Small intestine (tissue), 7 donors: ENCODE measurements around the gene WDR72. TPM values are rescaled to one million over a fixed set of nuclear protein-coding genes. Genes with fewer than 3 reads are reported as not detected.

Experiments used
- DNase-seq, 2 donors: peaks; one replicate each; pipeline versions ENCODE4 v3.0.0 to v3.0.0-alpha.2; 2013
- FAIRE-seq: peaks from 2 replicates; lab custom pipeline; 2012; peaks lifted over from hg19 to GRCh38; lab: Jason Lieb, UNC
- H3K27ac ChIP-seq, 3 donors: one replicate each; pipeline ENCODE4 v1.5.1; 2013; ENCODE audit warnings: low read length in 2 of 3, mild to moderate bottlenecking in 2 of 3, control low read depth in 1 of 3, inconsistent platforms in 1 of 3, low read depth in 1 of 3, moderate library complexity in 1 of 3
- H3K27me3 ChIP-seq, 3 donors: one replicate each; pipeline ENCODE4 v1.6.1; 2013; ENCODE audit warnings: low read length in 3 of 3, inconsistent platforms in 1 of 3; ENCODE audit not compliant: control insufficient read depth in 3 of 3, insufficient read depth in 3 of 3
- H3K36me3 ChIP-seq, 3 donors: one replicate each; pipeline ENCODE4 v1.6.1; 2013; ENCODE audit warnings: low read length in 3 of 3, inconsistent platforms in 1 of 3, low read depth in 1 of 3, mild to moderate bottlenecking in 1 of 3, moderate library complexity in 1 of 3; ENCODE audit not compliant: control insufficient read depth in 3 of 3, insufficient read depth in 2 of 3
- H3K4me1 ChIP-seq, 3 donors: one replicate each; pipeline ENCODE4 v1.6.1; 2013; ENCODE audit warnings: low read length in 2 of 3, inconsistent platforms in 1 of 3, low read depth in 1 of 3, mild to moderate bottlenecking in 1 of 3, moderate library complexity in 1 of 3; ENCODE audit not compliant: control insufficient read depth in 3 of 3, insufficient read depth in 2 of 3
- H3K4me3 ChIP-seq, 3 donors: one replicate each; pipeline ENCODE4 v1.5.1; 2013; ENCODE audit warnings: low read length in 3 of 3, control low read depth in 1 of 3, inconsistent platforms in 1 of 3, low read depth in 1 of 3, mild to moderate bottlenecking in 1 of 3, moderate library complexity in 1 of 3
- H3K9me3 ChIP-seq, 2 donors: one replicate each; pipeline ENCODE4 v1.6.1; 2013; ENCODE audit warnings: low read depth in 1 of 2, low read length in 1 of 2; ENCODE audit not compliant: control insufficient read depth in 2 of 2, insufficient read depth in 1 of 2
- WGBS, 3 donors: extraction: QIAGEN DNeasy Blood & Tissue Kit; methylation state at CpG; one replicate each; pipeline ENCODE4 v1.1.7; 2013; 5-methylcytosine and 5-hydroxymethylcytosine counted together
- polyA plus RNA-seq, 4 donors: library from polyadenylated mRNA; stranded (reverse) in 3 of 4; unstranded in 1 of 4; fragments of 200-250 nt in 3 of 4; fragments of 120-200 nt in 1 of 4; gene quantifications; one replicate each; pipeline versions ENCODE4 v1.2.1 to v1.2.3, GENCODE V29; 2013
- donor health status: healthy with polysubstance abuse.
- donor health status: control.
- donor health status: control.
- donor health status: Bipolar disorder and iron deficiency.
- donor health status: healthy.

The WDR72 gene
- polyA plus RNA-seq, 4 donors: 0.12 to 1.6 (median 0.63) TPM

DNA sequence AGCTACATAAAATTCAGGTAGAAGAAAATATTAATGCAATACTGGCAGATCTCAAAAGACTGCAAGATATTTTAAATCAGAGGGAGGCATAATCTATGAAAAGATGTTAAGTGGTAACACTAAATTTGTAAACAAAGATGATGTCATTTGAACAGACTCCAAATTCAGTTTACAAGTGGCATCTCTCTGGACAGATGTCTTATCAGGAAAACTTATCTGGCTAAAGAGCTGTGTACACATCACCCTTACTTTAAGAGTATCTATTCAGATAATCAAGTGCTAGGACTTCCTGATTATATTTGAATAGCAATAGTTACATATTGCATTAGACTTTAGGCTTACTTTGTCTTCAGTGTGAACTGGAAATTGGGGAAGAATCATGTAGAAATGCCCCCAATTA, 231.5 kb downstream of the WDR72 start:
- FAIRE-seq (no peak), DNase-seq (no peak)
- no peaks in the 10 kb centered on the region for H3K27me3 ChIP-seq
- peaks cover 0 to 3% (median 0%) of the 10 kb centered on the region in 3 donors for H3K4me1 ChIP-seq
- no peaks in the 10 kb centered on the region for H3K36me3 ChIP-seq
- H3K4me3 ChIP-seq: no peak overlapping the region
- no peaks in the 10 kb centered on the region for H3K9me3 ChIP-seq
- H3K27ac ChIP-seq: no peak overlapping the region

DNA sequence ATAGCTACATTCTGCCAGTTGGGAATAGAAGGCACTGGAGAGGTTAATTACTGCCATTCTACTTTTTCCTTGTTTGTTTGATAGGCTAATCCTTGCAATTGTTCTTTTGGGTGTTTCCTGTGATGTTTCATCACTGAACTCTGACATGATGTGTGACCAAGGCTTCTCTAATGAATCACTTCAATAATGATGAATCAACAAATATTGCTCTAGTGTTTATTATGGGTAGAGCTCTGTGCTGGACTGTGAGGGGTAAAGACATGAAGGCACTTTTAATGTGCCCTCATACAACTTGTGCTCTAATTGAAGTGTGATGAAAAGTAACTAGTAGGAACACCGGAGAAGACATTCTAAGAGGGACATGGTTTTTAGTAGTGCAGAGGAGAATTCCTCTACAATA, 233.6 kb downstream of the WDR72 start:
- no peaks in the 10 kb centered on the region for H3K36me3 ChIP-seq
- no peaks in the 10 kb centered on the region for H3K27me3 ChIP-seq
- no peak overlapping the region for H3K27ac ChIP-seq
- no peaks in the 10 kb centered on the region for H3K9me3 ChIP-seq
- FAIRE-seq: no peak
- H3K4me3 ChIP-seq: no peak overlapping the region
- 7 to 44% (median 41%) methylated on average over 1 of the region's 1 CpG for WGBS, 3 donors
- DNase-seq: no peak
- H3K4me1 ChIP-seq: peaks cover 0 to 3% (median 0%) of the 10 kb centered on the region in 3 donors

DNA sequence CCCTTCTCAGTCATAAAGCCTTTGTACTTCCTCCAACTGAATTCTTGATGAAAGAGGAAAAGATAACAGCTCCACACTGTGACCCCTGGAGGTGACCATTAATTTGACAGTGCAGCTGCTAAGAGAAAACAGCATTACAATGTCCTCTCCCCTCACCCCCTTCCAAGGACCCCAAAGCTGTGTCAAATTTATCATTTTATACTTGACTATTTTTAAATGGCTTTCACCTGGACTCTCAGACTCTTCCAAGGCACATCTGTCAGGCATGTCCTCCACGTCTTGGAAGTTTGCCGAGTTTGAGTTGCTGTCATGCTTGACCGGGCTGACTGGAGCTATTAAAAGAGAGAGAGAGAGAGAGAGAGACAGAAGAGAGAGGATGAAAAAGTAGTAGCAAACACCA, 236.5 kb downstream of the WDR72 start:
- Histone ChIP-seq H3K9me3 (no peaks in the 10 kb centered on the region), H3K27me3 (no peaks in the 10 kb centered on the region), H3K4me3 (no peak overlapping the region), H3K4me1 (no peaks in the 10 kb centered on the region), H3K27ac (no peak overlapping the region), H3K36me3 (no peaks in the 10 kb centered on the region)
- DNase-seq: no peak
- 64 to 77% (median 74%) methylated on average over 3 of the region's 3 CpGs for WGBS, 3 donors
- no peak for FAIRE-seq

DNA sequence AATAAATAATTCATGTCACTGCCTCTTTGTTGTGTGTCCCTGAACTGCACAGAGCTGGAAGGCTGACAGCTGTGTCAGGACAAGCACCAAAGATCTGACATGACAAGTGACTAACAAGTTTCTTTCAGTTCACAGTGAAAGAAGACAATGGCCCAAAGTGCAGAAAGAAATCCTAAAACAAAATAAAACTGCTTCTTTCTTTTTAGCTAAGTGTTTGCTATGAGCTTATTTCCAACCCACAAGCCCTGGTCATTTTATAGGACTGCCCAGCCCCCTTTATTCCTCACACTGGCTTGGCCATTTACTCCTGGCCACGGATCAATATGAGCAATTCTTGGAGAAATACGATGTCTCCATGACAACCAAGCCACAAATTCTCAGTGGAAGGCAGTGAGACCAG, 238.5 kb downstream of the WDR72 start:
- H3K27me3 ChIP-seq: no peaks in the 10 kb centered on the region
- H3K4me3 ChIP-seq: no peak overlapping the region
- H3K36me3 ChIP-seq: no peaks in the 10 kb centered on the region
- H3K4me1 ChIP-seq: no peaks in the 10 kb centered on the region
- FAIRE-seq: no peak
- DNase-seq: no peak
- H3K9me3 ChIP-seq: no peaks in the 10 kb centered on the region
- WGBS, 3 donors: 18 to 44% (median 19%) methylated on average over 2 of the region's 2 CpGs
- no peak overlapping the region for H3K27ac ChIP-seq

DNA sequence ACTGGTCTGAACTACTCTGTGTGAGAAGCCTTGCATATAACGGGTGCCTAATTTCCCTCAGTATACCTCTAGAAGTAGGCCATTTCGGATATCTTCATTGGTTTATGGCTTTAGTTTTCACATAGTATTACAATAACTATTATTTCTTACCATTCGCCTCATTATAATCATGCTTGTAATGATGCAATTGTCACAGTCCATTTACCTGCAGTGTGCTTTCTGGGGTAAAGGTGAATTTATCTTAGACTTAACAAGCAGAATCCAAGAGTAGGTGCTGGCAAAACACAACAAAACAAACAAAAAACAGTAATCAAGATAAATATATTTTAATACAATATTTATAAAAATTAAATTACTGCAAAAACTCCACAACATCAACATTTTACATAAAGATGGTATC, 246.0 kb downstream of the WDR72 start:
- no peak for FAIRE-seq
- H3K4me3 ChIP-seq: no peak overlapping the region
- no peaks in the 10 kb centered on the region for H3K4me1 ChIP-seq
- H3K27me3 ChIP-seq: no peaks in the 10 kb centered on the region
- DNase-seq: no peak
- H3K9me3 ChIP-seq: no peaks in the 10 kb centered on the region
- H3K27ac ChIP-seq: no peak overlapping the region
- 87 to 95% (median 91%) methylated on average over 3 of the region's 3 CpGs for WGBS, 3 donors
- no peaks in the 10 kb centered on the region for H3K36me3 ChIP-seq

DNA sequence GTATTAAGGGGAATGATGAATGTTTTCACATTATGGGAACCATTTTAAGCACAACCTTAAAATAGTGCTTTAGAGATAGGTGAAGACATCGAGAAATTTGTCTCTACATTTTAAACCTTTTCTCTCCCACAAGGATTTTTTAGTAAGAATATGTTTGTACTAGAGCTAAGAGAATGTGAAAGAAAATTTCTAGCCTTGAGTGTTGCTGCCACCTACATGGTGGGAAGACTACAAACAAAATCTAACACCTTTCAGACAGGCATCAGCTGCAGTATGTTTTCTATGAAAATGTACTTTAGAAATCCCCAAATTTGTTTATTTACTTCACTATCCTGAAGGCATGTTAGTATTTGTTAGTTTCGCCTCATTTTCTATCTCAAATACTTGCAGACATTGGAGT, 247.4 kb downstream of the WDR72 start:
- Histone ChIP-seq H3K4me1 (no peaks in the 10 kb centered on the region), H3K4me3 (no peak overlapping the region), H3K9me3 (no peaks in the 10 kb centered on the region), H3K27ac (no peak overlapping the region), H3K36me3 (no peaks in the 10 kb centered on the region), H3K27me3 (no peaks in the 10 kb centered on the region)
- 75 to 86% (median 83%) methylated on average over 2 of the region's 2 CpGs for WGBS, 3 donors
- FAIRE-seq (no peak), DNase-seq (peak; percentile 6 to 20)

DNA sequence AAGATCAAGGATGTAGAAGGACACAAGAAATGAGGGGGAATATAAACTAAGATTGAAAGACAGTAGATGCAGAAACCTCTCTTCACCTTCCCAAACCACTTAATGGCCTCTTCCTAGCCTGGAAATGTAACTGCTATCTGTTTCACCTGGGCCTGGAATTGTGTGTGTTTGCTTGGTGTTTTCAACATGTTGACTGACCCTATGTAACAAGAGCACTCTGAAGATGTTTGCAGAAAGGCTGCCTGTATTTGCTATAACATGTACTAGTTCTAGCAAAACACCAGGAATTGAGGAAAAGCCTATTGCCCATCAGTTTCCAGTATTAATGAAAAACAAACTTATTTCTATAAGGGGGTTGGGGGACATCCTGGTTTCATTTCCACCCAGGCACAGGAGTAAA, 248.3 kb downstream of the WDR72 start:
- H3K27me3 ChIP-seq: no peaks in the 10 kb centered on the region
- no peak for DNase-seq
- H3K27ac ChIP-seq: no peak overlapping the region
- H3K9me3 ChIP-seq: no peaks in the 10 kb centered on the region
- H3K4me3 ChIP-seq: no peak overlapping the region
- no peak for FAIRE-seq
- H3K4me1 ChIP-seq: no peaks in the 10 kb centered on the region
- no peaks in the 10 kb centered on the region for H3K36me3 ChIP-seq

DNA sequence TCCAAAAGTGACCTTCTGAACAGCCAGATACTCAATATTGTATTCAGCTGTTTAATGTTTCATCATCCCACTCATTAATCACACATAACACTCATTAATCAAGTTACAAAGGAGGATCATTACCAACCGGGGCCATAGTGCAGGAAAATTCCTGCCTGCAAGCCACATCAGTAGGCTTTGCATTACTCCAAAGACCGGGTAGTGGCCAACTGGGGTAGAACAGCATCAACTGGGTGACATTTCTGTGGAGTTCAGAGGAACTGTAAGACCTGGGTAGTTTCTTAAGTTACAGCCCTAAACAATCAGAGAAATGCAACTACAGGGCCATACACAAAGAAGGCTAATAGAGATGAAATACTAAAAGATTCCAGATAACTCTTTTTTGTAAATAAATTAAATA, 253.1 kb downstream of the WDR72 start:
- 18 to 52% (median 38%) methylated on average over 2 of the region's 2 CpGs for WGBS, 3 donors
- H3K4me1 ChIP-seq: no peaks in the 10 kb centered on the region
- no peaks in the 10 kb centered on the region for H3K36me3 ChIP-seq
- H3K4me3 ChIP-seq: no peak overlapping the region
- H3K9me3 ChIP-seq: no peaks in the 10 kb centered on the region
- H3K27ac ChIP-seq: no peak overlapping the region
- no peaks in the 10 kb centered on the region for H3K27me3 ChIP-seq
- FAIRE-seq (no peak), DNase-seq (peak in 1 of 2 donors; percentile 38)

DNA sequence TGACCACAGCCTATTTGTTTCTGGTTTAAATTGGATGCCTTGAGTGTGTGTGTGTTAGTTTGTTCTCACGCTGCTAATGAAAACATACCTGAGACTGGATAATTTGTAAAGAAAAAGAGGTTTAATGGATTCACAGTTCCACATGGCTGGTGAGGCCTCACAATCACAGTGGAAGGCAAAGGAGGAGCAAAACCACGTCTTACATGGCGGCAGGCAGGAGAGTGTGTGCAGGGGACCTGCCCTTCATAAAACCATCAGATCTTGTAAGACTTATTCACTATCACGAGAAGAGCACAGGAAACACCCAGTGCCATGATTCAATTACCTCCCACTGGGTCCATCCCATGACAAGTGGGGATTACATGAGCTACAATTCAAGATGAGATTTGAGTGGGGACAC, 260.5 kb downstream of the WDR72 start:
- DNase-seq (no peak), FAIRE-seq (no peak)
- H3K27me3 ChIP-seq: no peaks in the 10 kb centered on the region
- no peaks in the 10 kb centered on the region for H3K9me3 ChIP-seq
- WGBS, 3 donors: 83 to 87% (median 85%) methylated on average over 4 of the region's 4 CpGs
- no peak overlapping the region for H3K4me3 ChIP-seq
- H3K27ac ChIP-seq: no peak overlapping the region
- no peaks in the 10 kb centered on the region for H3K4me1 ChIP-seq
- H3K36me3 ChIP-seq: no peaks in the 10 kb centered on the region
